Neural crest cell (in vitro differentiated cells): ENCODE results near the gene ABCG1. TPM values are rescaled to one million over a fixed set of nuclear protein-coding genes. Genes with fewer than 3 reads are reported as not detected.

Experiments
- DNase-seq: peaks from one replicate; pipeline ENCODE4 v3.0.0; 2021; ENCODE audit warnings: low read depth, mixed read lengths, low spot score
- H3K27ac Mint-ChIP-seq: one replicate; pipeline ENCODE4 v1.8.0; 2021; ENCODE audit warnings: mild to moderate bottlenecking, mixed read lengths; ENCODE audit not compliant: unreplicated experiment
- H3K27me3 Mint-ChIP-seq: 2 replicates; pipeline ENCODE4 v1.8.0; 2021; ENCODE audit warnings: low read depth, mild to moderate bottlenecking, mixed read lengths
- H3K36me3 Mint-ChIP-seq: 2 replicates; pipeline ENCODE4 v1.8.0; 2021; ENCODE audit warnings: low read depth, mild to moderate bottlenecking, mixed read lengths
- H3K4me1 Mint-ChIP-seq: 2 replicates; pipeline ENCODE4 v1.8.0; 2021; ENCODE audit warnings: mixed read lengths
- H3K4me3 Mint-ChIP-seq: one replicate; pipeline ENCODE4 v1.8.0; 2021; ENCODE audit warnings: mild to moderate bottlenecking, mixed read lengths
- H3K9me3 Mint-ChIP-seq: 2 replicates; pipeline ENCODE4 v1.8.0; 2021; ENCODE audit warnings: mixed read lengths
- total RNA-seq: library from RNA; stranded (reverse); gene quantifications from 2 replicates; pipeline ENCODE4 v1.2.1, GENCODE V29; 2021
- TF ChIP-seq, protein P1 (sequence below): fragments of 200-600 bp; sonication (generic); conservative IDR thresholded peaks from 2 replicates; pipeline ENCODE4 v1.5.0; 2021; ENCODE audit warnings: antibody characterized with exemption, mild to moderate bottlenecking

ABCG1 gene
- total RNA-seq, 1 donor from 2014 or later: 3.3 TPM

DNA sequence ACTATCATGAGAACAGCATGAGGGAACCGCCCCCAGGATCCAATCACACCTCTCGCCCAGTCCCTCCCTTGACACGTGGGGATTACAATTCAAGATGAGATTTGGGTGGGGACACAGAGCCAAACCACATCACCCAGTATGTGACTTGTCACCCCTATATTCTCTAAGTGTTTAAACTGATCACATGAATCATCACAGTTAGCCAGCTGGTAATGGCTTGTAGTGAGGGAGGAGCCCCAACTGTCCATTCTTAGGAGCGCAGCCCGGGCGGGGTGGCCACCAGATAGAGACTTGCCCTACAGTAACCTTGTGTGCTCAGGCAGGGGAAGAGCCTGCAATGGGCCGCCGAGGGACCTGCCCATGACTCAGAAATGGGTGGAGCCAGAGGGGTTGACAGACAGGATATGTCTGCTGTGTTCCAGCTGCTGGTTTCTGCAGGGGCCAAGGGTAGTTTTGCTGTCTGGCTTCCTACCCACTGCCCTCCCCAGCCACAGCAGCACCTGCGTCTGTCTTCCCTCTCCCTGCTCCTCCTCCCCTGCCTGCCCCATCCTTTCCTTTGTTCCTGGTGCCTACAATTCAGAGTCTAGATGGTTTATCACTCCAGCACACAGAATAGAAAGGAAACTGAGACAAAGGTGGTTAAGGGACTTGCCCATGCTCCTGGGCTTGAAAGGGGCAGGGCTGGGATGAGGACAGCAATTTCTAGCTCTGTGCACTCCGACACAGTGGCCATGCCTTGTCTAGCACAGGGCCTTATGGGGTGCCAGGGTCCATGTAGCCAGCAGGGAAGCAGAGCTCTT lies 9.2 kb downstream of the ABCG1 start:
- no peaks in the 10 kb centered on the region for H3K9me3 Mint-ChIP-seq
- peaks cover 62% of the 10 kb centered on the region for H3K4me1 Mint-ChIP-seq
- no peak overlapping the region for H3K27ac Mint-ChIP-seq
- H3K36me3 Mint-ChIP-seq: no peaks in the 10 kb centered on the region
- no peak for DNase-seq
- peaks cover 2% of the 10 kb centered on the region for H3K27me3 Mint-ChIP-seq
- H3K4me3 Mint-ChIP-seq: peak overlapping the region; percentile 14
- TF ChIP-seq, protein P1, sequence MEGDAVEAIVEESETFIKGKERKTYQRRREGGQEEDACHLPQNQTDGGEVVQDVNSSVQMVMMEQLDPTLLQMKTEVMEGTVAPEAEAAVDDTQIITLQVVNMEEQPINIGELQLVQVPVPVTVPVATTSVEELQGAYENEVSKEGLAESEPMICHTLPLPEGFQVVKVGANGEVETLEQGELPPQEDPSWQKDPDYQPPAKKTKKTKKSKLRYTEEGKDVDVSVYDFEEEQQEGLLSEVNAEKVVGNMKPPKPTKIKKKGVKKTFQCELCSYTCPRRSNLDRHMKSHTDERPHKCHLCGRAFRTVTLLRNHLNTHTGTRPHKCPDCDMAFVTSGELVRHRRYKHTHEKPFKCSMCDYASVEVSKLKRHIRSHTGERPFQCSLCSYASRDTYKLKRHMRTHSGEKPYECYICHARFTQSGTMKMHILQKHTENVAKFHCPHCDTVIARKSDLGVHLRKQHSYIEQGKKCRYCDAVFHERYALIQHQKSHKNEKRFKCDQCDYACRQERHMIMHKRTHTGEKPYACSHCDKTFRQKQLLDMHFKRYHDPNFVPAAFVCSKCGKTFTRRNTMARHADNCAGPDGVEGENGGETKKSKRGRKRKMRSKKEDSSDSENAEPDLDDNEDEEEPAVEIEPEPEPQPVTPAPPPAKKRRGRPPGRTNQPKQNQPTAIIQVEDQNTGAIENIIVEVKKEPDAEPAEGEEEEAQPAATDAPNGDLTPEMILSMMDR: no peak

DNA sequence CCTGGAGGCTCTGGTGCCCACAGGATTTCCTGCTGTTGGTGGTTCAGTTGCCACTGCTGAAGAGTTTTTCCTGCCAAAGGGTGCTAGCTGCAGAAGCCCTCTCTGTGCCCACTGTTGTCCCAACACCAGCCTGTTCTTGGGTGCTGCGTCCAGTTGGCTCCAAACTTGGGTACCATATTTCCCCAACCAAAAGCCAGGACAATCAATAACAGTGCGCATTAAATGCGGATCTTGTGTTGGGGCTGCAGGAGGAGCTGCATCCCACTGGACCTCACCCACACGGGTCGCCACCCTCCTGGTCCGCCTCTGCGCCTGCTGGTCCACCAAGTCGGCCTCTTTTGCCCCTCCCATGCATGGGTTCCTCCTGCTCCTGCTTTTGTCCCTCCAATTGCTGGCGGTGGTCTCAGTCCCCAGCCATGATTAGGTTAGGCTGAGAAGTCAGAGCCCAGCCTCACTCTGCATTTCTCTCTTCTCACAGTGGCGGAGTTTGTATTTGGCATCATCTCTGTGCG lies 9.8 kb downstream of the ABCG1 start:
- TF ChIP-seq, protein P1: no peak
- Mint-ChIP-seq H3K9me3 (no peaks in the 10 kb centered on the region), H3K4me1 (peaks cover 62% of the 10 kb centered on the region), H3K27ac (no peak overlapping the region), H3K4me3 (no peak overlapping the region), H3K27me3 (no peaks in the 10 kb centered on the region), H3K36me3 (no peaks in the 10 kb centered on the region)
- no peak for DNase-seq

DNA sequence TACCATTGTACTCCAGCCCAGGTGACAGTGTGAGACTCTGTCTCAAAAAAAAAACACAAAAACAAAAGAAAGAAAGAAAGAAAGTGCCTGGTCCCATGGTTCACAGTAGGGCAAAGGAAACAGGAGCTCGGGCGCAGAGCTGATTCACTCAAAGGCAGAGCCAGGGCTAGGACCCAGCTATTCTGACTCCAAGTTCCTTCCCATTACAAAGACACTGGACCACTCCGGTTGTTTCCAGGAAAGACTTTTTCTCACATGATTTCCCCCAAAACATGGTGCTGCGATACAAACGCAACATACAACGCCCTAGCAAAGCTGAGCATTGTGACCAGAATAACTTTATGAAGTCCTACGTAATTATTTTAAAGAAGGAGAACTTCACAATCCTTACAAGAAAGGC lies 10.7 kb downstream of the ABCG1 start:
- TF ChIP-seq, protein P1: no peak
- no peaks in the 10 kb centered on the region for H3K9me3 Mint-ChIP-seq
- peaks cover 64% of the 10 kb centered on the region for H3K4me1 Mint-ChIP-seq
- no peak for DNase-seq
- H3K36me3 Mint-ChIP-seq: no peaks in the 10 kb centered on the region
- H3K27ac Mint-ChIP-seq: no peak overlapping the region
- H3K4me3 Mint-ChIP-seq: no peak overlapping the region
- H3K27me3 Mint-ChIP-seq: no peaks in the 10 kb centered on the region

DNA sequence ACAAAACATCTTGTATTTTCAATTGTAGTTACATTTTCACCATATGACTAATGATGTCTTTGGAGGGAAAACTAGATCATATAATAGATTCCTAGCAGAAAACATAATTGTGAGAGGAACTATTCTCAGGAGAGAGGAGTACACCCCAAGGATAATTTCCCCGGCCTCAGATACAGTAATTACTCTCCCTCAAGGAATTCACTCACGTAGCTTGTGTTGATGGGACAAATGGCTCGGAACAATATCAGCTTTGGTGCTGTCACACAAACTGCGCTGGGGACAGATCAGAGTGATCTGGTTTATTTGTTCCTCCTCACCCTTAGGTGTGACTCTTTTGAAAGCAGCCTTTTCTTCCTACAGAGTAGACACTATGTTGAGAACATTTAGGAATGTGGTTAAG lies 11.2 kb downstream of the ABCG1 start:
- DNase-seq: no peak
- peaks cover 66% of the 10 kb centered on the region for H3K4me1 Mint-ChIP-seq
- H3K9me3 Mint-ChIP-seq: no peaks in the 10 kb centered on the region
- peaks cover 3% of the 10 kb centered on the region for H3K27me3 Mint-ChIP-seq
- no peak overlapping the region for H3K4me3 Mint-ChIP-seq
- H3K36me3 Mint-ChIP-seq: no peaks in the 10 kb centered on the region
- no peak overlapping the region for H3K27ac Mint-ChIP-seq
- TF ChIP-seq, protein P1: no peak

DNA sequence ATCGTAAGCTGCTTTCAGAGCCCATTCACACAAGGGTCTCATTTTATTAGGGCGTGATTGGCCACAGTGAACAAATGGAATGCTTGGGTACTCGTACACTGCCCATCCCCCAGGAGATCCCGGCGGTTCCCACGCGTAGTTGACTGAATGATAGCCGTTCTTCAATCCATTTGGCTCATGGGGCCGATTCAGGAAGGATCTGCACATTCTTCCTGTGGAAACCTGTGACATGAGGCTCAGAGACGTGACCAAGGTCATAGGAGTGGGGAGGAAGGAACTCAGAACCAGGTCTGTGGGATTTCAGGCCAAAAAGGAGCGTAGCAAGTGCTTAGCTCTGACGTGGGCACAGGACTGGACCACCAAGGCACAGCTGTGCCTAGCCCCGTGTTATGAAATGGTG lies 11.7 kb downstream of the ABCG1 start:
- Mint-ChIP-seq H3K27ac (no peak overlapping the region), H3K4me3 (no peak overlapping the region), H3K4me1 (peaks cover 66% of the 10 kb centered on the region), H3K9me3 (no peaks in the 10 kb centered on the region), H3K36me3 (no peaks in the 10 kb centered on the region), H3K27me3 (peaks cover 8% of the 10 kb centered on the region)
- TF ChIP-seq, protein P1: no peak
- no peak for DNase-seq
